Panc1 (cell line): ENCODE results near the gene SLC2A14.
"Not testable (repeated sequence)": the region's sequence is repeated elsewhere in the genome, so short reads cannot be mapped to it uniquely, and the experiment has no call there.

Experiments
- TF ChIP-seq, protein P1 (sequence below): fragments of 450-650 bp; IDR thresholded peaks from 2 replicates; pipeline ENCODE4 v1.5.1; 2017; ENCODE audit warnings: mild to moderate bottlenecking
- TF ChIP-seq, protein P2 (sequence below), 2 experiments: IDR thresholded peaks; 2 replicates each; pipeline ENCODE4 v1.6.1; 2011 to 2012; ENCODE audit warnings: low read depth in 2 of 2, control low read depth in 1 of 2, low read length in 1 of 2, mild to moderate bottlenecking in 1 of 2, moderate library complexity in 1 of 2; ENCODE audit not compliant: insufficient read depth in 1 of 2

DNA sequence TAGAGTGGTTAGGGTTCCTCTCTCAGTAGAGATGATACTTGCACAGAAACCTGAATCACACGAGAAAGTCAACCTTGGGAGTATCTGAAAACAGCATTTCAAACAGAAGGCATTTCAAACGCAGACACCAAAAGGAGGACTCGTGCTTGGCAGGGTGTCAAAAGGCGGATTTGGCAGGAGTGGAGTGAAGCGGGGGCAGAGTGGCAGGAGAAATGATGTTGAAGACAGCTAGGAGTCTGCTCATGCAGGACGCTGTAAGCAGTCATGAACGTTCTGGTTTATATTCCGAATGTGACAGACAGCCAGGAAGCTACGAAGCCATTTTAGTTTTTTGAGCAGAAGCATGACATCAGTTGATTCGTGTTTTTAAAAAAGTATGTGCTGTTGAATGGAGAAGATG, 33.5 kb downstream of the SLC2A14 start:
- TF ChIP-seq, protein P1, sequence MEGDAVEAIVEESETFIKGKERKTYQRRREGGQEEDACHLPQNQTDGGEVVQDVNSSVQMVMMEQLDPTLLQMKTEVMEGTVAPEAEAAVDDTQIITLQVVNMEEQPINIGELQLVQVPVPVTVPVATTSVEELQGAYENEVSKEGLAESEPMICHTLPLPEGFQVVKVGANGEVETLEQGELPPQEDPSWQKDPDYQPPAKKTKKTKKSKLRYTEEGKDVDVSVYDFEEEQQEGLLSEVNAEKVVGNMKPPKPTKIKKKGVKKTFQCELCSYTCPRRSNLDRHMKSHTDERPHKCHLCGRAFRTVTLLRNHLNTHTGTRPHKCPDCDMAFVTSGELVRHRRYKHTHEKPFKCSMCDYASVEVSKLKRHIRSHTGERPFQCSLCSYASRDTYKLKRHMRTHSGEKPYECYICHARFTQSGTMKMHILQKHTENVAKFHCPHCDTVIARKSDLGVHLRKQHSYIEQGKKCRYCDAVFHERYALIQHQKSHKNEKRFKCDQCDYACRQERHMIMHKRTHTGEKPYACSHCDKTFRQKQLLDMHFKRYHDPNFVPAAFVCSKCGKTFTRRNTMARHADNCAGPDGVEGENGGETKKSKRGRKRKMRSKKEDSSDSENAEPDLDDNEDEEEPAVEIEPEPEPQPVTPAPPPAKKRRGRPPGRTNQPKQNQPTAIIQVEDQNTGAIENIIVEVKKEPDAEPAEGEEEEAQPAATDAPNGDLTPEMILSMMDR = not testable (repeated sequence)
- TF ChIP-seq, protein P2, sequence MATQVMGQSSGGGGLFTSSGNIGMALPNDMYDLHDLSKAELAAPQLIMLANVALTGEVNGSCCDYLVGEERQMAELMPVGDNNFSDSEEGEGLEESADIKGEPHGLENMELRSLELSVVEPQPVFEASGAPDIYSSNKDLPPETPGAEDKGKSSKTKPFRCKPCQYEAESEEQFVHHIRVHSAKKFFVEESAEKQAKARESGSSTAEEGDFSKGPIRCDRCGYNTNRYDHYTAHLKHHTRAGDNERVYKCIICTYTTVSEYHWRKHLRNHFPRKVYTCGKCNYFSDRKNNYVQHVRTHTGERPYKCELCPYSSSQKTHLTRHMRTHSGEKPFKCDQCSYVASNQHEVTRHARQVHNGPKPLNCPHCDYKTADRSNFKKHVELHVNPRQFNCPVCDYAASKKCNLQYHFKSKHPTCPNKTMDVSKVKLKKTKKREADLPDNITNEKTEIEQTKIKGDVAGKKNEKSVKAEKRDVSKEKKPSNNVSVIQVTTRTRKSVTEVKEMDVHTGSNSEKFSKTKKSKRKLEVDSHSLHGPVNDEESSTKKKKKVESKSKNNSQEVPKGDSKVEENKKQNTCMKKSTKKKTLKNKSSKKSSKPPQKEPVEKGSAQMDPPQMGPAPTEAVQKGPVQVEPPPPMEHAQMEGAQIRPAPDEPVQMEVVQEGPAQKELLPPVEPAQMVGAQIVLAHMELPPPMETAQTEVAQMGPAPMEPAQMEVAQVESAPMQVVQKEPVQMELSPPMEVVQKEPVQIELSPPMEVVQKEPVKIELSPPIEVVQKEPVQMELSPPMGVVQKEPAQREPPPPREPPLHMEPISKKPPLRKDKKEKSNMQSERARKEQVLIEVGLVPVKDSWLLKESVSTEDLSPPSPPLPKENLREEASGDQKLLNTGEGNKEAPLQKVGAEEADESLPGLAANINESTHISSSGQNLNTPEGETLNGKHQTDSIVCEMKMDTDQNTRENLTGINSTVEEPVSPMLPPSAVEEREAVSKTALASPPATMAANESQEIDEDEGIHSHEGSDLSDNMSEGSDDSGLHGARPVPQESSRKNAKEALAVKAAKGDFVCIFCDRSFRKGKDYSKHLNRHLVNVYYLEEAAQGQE (IDR thresholded peaks at IDR 0.05; ENCODE audit: insufficient read depth in 1 of 2, low read depth in 2 of 2, low read length in 1 of 2) = not testable (repeated sequence)
